ENCODE data around the gene SYNGR4.
A peak's percentile ranks its signal among the peaks of the same experiment; 100 is the strongest.

SYNGR4 gene

GRCh38 chr19:48398375-48399235 lies 34.4 kb downstream of the SYNGR4 start:
- peak; percentile 91 for DNase-seq

GRCh38 chr19:48400018-48400742 lies 36.0 kb downstream of the SYNGR4 start:
- DNase-seq = peak; percentile 54

- no peak for DNase-seq
Observed at GRCh38 chr19:48401287-48401686, 37.1 kb downstream of the SYNGR4 start.

- peak; percentile 73 for DNase-seq
Observed at GRCh38 chr19:48403606-48404005, 39.4 kb downstream of the SYNGR4 start.

GRCh38 chr19:48405010-48405659 lies 41.0 kb downstream of the SYNGR4 start:
- no peak for DNase-seq

- DNase-seq = no peak
Observed at GRCh38 chr19:48405850-48406249, 41.7 kb downstream of the SYNGR4 start.

GRCh38 chr19:48413879-48414587 lies 49.9 kb downstream of the SYNGR4 start:
- no peak for DNase-seq

- peak; percentile 84 for DNase-seq
Observed at GRCh38 chr19:48415395-48415794, 51.2 kb downstream of the SYNGR4 start.

GRCh38 chr19:48415806-48416221 lies 51.6 kb downstream of the SYNGR4 start:
- no peak for DNase-seq

- DNase-seq = no peak
Observed at GRCh38 chr19:48417421-48417820, 53.3 kb downstream of the SYNGR4 start.

GRCh38 chr19:48418317-48419064 lies 54.3 kb downstream of the SYNGR4 start:
- DNase-seq = no peak

GRCh38 chr19:48419158-48419920 lies 55.2 kb downstream of the SYNGR4 start:
- peak; percentile 83 for DNase-seq

- no peak for DNase-seq
Observed at GRCh38 chr19:48421548-48421947, 57.4 kb downstream of the SYNGR4 start.

- no peak for DNase-seq
Observed at GRCh38 chr19:48424694-48425219, 60.6 kb downstream of the SYNGR4 start.

All from CD4-positive, alpha-beta T cell treated with Interleukin-10 for 1 hour (primary cell).